ENCODE data around the gene USP50.

GRCh38 chr15:50562735-50563640 lies 16.5 kb upstream of the USP50 start:
- TF ChIP-seq, protein P1, sequence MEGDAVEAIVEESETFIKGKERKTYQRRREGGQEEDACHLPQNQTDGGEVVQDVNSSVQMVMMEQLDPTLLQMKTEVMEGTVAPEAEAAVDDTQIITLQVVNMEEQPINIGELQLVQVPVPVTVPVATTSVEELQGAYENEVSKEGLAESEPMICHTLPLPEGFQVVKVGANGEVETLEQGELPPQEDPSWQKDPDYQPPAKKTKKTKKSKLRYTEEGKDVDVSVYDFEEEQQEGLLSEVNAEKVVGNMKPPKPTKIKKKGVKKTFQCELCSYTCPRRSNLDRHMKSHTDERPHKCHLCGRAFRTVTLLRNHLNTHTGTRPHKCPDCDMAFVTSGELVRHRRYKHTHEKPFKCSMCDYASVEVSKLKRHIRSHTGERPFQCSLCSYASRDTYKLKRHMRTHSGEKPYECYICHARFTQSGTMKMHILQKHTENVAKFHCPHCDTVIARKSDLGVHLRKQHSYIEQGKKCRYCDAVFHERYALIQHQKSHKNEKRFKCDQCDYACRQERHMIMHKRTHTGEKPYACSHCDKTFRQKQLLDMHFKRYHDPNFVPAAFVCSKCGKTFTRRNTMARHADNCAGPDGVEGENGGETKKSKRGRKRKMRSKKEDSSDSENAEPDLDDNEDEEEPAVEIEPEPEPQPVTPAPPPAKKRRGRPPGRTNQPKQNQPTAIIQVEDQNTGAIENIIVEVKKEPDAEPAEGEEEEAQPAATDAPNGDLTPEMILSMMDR (IDR thresholded peaks at IDR 0.05) = no peak
- TF ChIP-seq EP300 (IDR thresholded peaks at IDR 0.05; ENCODE audit: borderline replicate concordance in 1 of 2, low read depth in 1 of 2, low read length in 1 of 2) (no peak), POLR2AphosphoS5 (IDR thresholded peaks at IDR 0.05; ENCODE audit: low read depth, low read length) (no peak), USF2 (IDR thresholded peaks at IDR 0.05; ENCODE audit: borderline replicate concordance, low read depth, low read length) (no peak)
